Activated T-cell treated with anti-CD3 and anti-CD28 coated beads, Interleukin-2, amount 50 U/mL, for 72 hours (primary cell): ENCODE results near the gene CCSER1. TPM values are rescaled to one million over a fixed set of nuclear protein-coding genes. Genes with fewer than 3 reads are reported as not detected.

ENCODE experiments used
- ATAC-seq, 2 donors: fragments of 150-1000 bp; cut with Tn5 transposase; replicated peaks in 1 of 2; 2 replicates each; pipeline ENCODE4 v1.10.0; 2021; ENCODE audit warnings: moderate library complexity in 2 of 2, mild to moderate bottlenecking in 1 of 2
- DNase-seq, 2 donors: peaks; one replicate each; pipeline ENCODE4 v3.0.0; 2021 to 2022; ENCODE audit warnings: mixed read lengths in 1 of 2
- H3K27ac Mint-ChIP-seq: one replicate; pipeline ENCODE4 v1.8.0; 2022; ENCODE audit warnings: mild to moderate bottlenecking, moderate library complexity, mixed read lengths
- H3K27me3 Mint-ChIP-seq: one replicate; pipeline ENCODE4 v1.8.0; 2022; ENCODE audit warnings: low read depth, mixed read lengths
- H3K36me3 Mint-ChIP-seq, 2 donors: one replicate each; pipeline ENCODE4 v1.8.0; 2022; ENCODE audit warnings: mixed read lengths in 2 of 2, mild to moderate bottlenecking in 1 of 2; ENCODE audit not compliant: insufficient read depth in 2 of 2
- H3K4me1 Mint-ChIP-seq: one replicate; pipeline ENCODE4 v1.8.0; 2022; ENCODE audit warnings: low read depth, mixed read lengths
- H3K4me3 Mint-ChIP-seq, 2 donors: one replicate each; pipeline ENCODE4 v1.8.0; 2022; ENCODE audit warnings: mild to moderate bottlenecking in 2 of 2, mixed read lengths in 2 of 2, moderate library complexity in 2 of 2
- H3K9me3 Mint-ChIP-seq, 2 donors: one replicate each; pipeline ENCODE4 v1.8.0; 2022; ENCODE audit warnings: mixed read lengths in 2 of 2
- total RNA-seq, 2 donors: library from RNA; stranded (reverse); gene quantifications; one replicate each; pipeline ENCODE4 v1.2.3, GENCODE V29; 2022

CCSER1 gene
- total RNA-seq, 2 donors from 2014 or later = 0.09 TPM; not detected in 1

GRCh38 chr4:91525621-91526020 is 1398.4 kb downstream of the CCSER1 start:
- Mint-ChIP-seq H3K4me3 (no peak overlapping the region), H3K27me3 (no peaks in the 10 kb centered on the region), H3K9me3 (peaks cover 5 to 17% of the 10 kb centered on the region in 2 donors), H3K27ac (no peak overlapping the region), H3K36me3 (peaks cover 0 to 3% of the 10 kb centered on the region in 2 donors), H3K4me1 (no peaks in the 10 kb centered on the region)
- DNase-seq (no peak), ATAC-seq (no peak)

- no peak overlapping the region for H3K4me3 Mint-ChIP-seq
- H3K27me3 Mint-ChIP-seq = no peaks in the 10 kb centered on the region
- H3K36me3 Mint-ChIP-seq = peaks cover 0 to 3% of the 10 kb centered on the region in 2 donors
Measured at GRCh38 chr4:91527056-91527455, 1399.9 kb downstream of the CCSER1 start.

GRCh38 chr4:91567594-91567993 is 1440.4 kb downstream of the CCSER1 start:
- H3K27ac Mint-ChIP-seq = no peak overlapping the region

More at GRCh38 chr4:91527056-91527455, 1399.9 kb downstream of the CCSER1 start:
- Mint-ChIP-seq H3K4me1 (no peaks in the 10 kb centered on the region), H3K9me3 (peaks cover 5 to 14% of the 10 kb centered on the region in 2 donors), H3K27ac (no peak overlapping the region)
- ATAC-seq (no peak), DNase-seq (no peak)

GRCh38 chr4:91577864-91578263 is 1450.7 kb downstream of the CCSER1 start:
- no peak for DNase-seq
- no peaks in the 10 kb centered on the region for H3K4me1 Mint-ChIP-seq
- H3K27me3 Mint-ChIP-seq = no peaks in the 10 kb centered on the region
- H3K9me3 Mint-ChIP-seq = peaks cover 0 to 2% of the 10 kb centered on the region in 2 donors
- no peak overlapping the region for H3K27ac Mint-ChIP-seq
- H3K4me3 Mint-ChIP-seq = no peak overlapping the region
- ATAC-seq = no peak
- no peaks in the 10 kb centered on the region for H3K36me3 Mint-ChIP-seq

More at GRCh38 chr4:91567594-91567993, 1440.4 kb downstream of the CCSER1 start:
- Mint-ChIP-seq H3K36me3 (peaks cover 2 to 4% of the 10 kb centered on the region in 2 donors), H3K4me1 (no peaks in the 10 kb centered on the region), H3K27me3 (no peaks in the 10 kb centered on the region), H3K4me3 (no peak overlapping the region), H3K9me3 (peaks cover 26 to 40% of the 10 kb centered on the region in 2 donors)
- ATAC-seq (no peak), DNase-seq (no peak)

- DNase-seq (no peak), ATAC-seq (no peak)
- Mint-ChIP-seq H3K4me1 (no peaks in the 10 kb centered on the region), H3K27me3 (no peaks in the 10 kb centered on the region), H3K9me3 (peaks cover 7 to 8% of the 10 kb centered on the region in 2 donors), H3K36me3 (no peaks in the 10 kb centered on the region), H3K27ac (no peak overlapping the region), H3K4me3 (no peak overlapping the region)
Measured at GRCh38 chr4:91590260-91590659, 1463.1 kb downstream of the CCSER1 start.

- no peaks in the 10 kb centered on the region for H3K4me1 Mint-ChIP-seq
- peaks cover 0 to 1% of the 10 kb centered on the region in 2 donors for H3K9me3 Mint-ChIP-seq
- no peaks in the 10 kb centered on the region for H3K27me3 Mint-ChIP-seq
- H3K4me3 Mint-ChIP-seq = no peak overlapping the region
- DNase-seq (no peak), ATAC-seq (no peak)
- no peak overlapping the region for H3K27ac Mint-ChIP-seq
- H3K36me3 Mint-ChIP-seq = no peaks in the 10 kb centered on the region
Measured at GRCh38 chr4:91592125-91592524, 1464.9 kb downstream of the CCSER1 start.

- Mint-ChIP-seq H3K4me1 (no peaks in the 10 kb centered on the region), H3K36me3 (no peaks in the 10 kb centered on the region)
Measured at GRCh38 chr4:91596718-91597117, 1469.5 kb downstream of the CCSER1 start.

GRCh38 chr4:91598696-91599095 is 1471.5 kb downstream of the CCSER1 start:
- no peak overlapping the region for H3K27ac Mint-ChIP-seq
- H3K4me3 Mint-ChIP-seq = no peak overlapping the region
- no peak for ATAC-seq
- no peaks in the 10 kb centered on the region for H3K27me3 Mint-ChIP-seq
- peaks cover 0 to 5% of the 10 kb centered on the region in 2 donors for H3K9me3 Mint-ChIP-seq
- DNase-seq = no peak
- no peaks in the 10 kb centered on the region for H3K4me1 Mint-ChIP-seq
- no peaks in the 10 kb centered on the region for H3K36me3 Mint-ChIP-seq

More at GRCh38 chr4:91596718-91597117, 1469.5 kb downstream of the CCSER1 start:
- no peak overlapping the region for H3K27ac Mint-ChIP-seq
- no peaks in the 10 kb centered on the region for H3K27me3 Mint-ChIP-seq
- no peak overlapping the region for H3K4me3 Mint-ChIP-seq
- DNase-seq (no peak), ATAC-seq (no peak)
- peaks cover 0 to 5% of the 10 kb centered on the region in 2 donors for H3K9me3 Mint-ChIP-seq

- DNase-seq = no peak
- no peaks in the 10 kb centered on the region for H3K4me1 Mint-ChIP-seq
- peaks cover 0 to 6% of the 10 kb centered on the region in 2 donors for H3K9me3 Mint-ChIP-seq
- no peaks in the 10 kb centered on the region for H3K36me3 Mint-ChIP-seq
- H3K27ac Mint-ChIP-seq = no peak overlapping the region
- ATAC-seq = no peak
- no peak overlapping the region for H3K4me3 Mint-ChIP-seq
- no peaks in the 10 kb centered on the region for H3K27me3 Mint-ChIP-seq
Measured at GRCh38 chr4:91600301-91600700, 1473.1 kb downstream of the CCSER1 start.

- Mint-ChIP-seq H3K36me3 (no peaks in the 10 kb centered on the region), H3K9me3 (peaks cover 0 to 6% of the 10 kb centered on the region in 2 donors), H3K4me3 (no peak overlapping the region), H3K4me1 (no peaks in the 10 kb centered on the region), H3K27ac (no peak overlapping the region), H3K27me3 (no peaks in the 10 kb centered on the region)
- DNase-seq = no peak
- ATAC-seq = no peak
Measured at GRCh38 chr4:91601401-91601800, 1474.2 kb downstream of the CCSER1 start.

- no peaks in the 10 kb centered on the region for H3K36me3 Mint-ChIP-seq
- H3K4me3 Mint-ChIP-seq = no peak overlapping the region
- no peak for ATAC-seq
- peaks cover 2 to 6% of the 10 kb centered on the region in 2 donors for H3K9me3 Mint-ChIP-seq
- no peak for DNase-seq
- no peaks in the 10 kb centered on the region for H3K4me1 Mint-ChIP-seq
- no peaks in the 10 kb centered on the region for H3K27me3 Mint-ChIP-seq
- no peak overlapping the region for H3K27ac Mint-ChIP-seq
Measured at GRCh38 chr4:91611782-91612181, 1484.6 kb downstream of the CCSER1 start.

GRCh38 chr4:91620952-91621351 is 1493.8 kb downstream of the CCSER1 start:
- Mint-ChIP-seq H3K9me3 (peaks cover 9 to 10% of the 10 kb centered on the region in 2 donors), H3K27ac (no peak overlapping the region), H3K4me3 (no peak overlapping the region), H3K4me1 (no peaks in the 10 kb centered on the region), H3K36me3 (peaks cover 2% of the 10 kb centered on the region in 2 donors), H3K27me3 (no peaks in the 10 kb centered on the region)
- no peak for ATAC-seq
- DNase-seq = no peak

- DNase-seq (no peak), ATAC-seq (no peak)
- H3K4me3 Mint-ChIP-seq = no peak overlapping the region
- H3K4me1 Mint-ChIP-seq = no peaks in the 10 kb centered on the region
- H3K27me3 Mint-ChIP-seq = no peaks in the 10 kb centered on the region
- H3K27ac Mint-ChIP-seq = no peak overlapping the region
- peaks cover 9 to 10% of the 10 kb centered on the region in 2 donors for H3K9me3 Mint-ChIP-seq
- peaks cover 2% of the 10 kb centered on the region in 2 donors for H3K36me3 Mint-ChIP-seq
Measured at GRCh38 chr4:91621446-91621845, 1494.3 kb downstream of the CCSER1 start.

GRCh38 chr4:91622925-91623602 is 1495.9 kb downstream of the CCSER1 start:
- peaks cover 4 to 5% of the 10 kb centered on the region in 2 donors for H3K36me3 Mint-ChIP-seq
- ATAC-seq = no peak
- no peak overlapping the region for H3K4me3 Mint-ChIP-seq
- H3K4me1 Mint-ChIP-seq = no peaks in the 10 kb centered on the region
- DNase-seq = no peak
- no peaks in the 10 kb centered on the region for H3K27me3 Mint-ChIP-seq
- H3K9me3 Mint-ChIP-seq = peaks cover 13 to 18% of the 10 kb centered on the region in 2 donors
- H3K27ac Mint-ChIP-seq = no peak overlapping the region
